IMR-90 (cell line): ENCODE results near the gene ZCCHC14. TPM values are rescaled to one million over a fixed set of nuclear protein-coding genes. Genes with fewer than 3 reads are reported as not detected.

Source experiments
- ATAC-seq: fragments of 200-7000 bp; cut with Tn5 transposase; 2 replicates; pipeline ENCODE4 v1.9.1; 2020; ENCODE audit warnings: low read depth, mild to moderate bottlenecking, moderate library complexity
- BruUV-seq: library from RNA; stranded (reverse); fragments of 400-500 nt; replicated peaks from 2 replicates; lab custom pipeline; 2021; lab: Mats Ljungman, UMichigan
- CTCF ChIA-PET: fragments of 300-600 bp; formaldehyde crosslinking; extraction: SDS; loops from one replicate; lab custom pipeline; 2021; ENCODE audit warnings: antibody characterized with exemption; lab: Yijun Ruan, JAX
- POLR2A ChIA-PET: fragments of 300-600 bp; sonication (Branson Sonifier 250); formaldehyde crosslinking; loops from one replicate; lab custom pipeline; 2022; ENCODE audit warnings: antibody characterized with exemption; ENCODE audit not compliant: unreplicated experiment; lab: Charles Lee
- DNase-seq: peaks from one replicate; pipeline ENCODE4 v3.0.0; 2013
- H2AFZ ChIP-seq: replicated peaks from 2 replicates; pipeline ENCODE3; 2013; ENCODE audit warnings: low read length, mild to moderate bottlenecking; ENCODE audit not compliant: poor library complexity
- H2AK5ac ChIP-seq: 2 replicates; pipeline ENCODE4 v1.6.1; 2013; ENCODE audit warnings: low read depth, low read length, inconsistent platforms
- H2AK9ac ChIP-seq: replicated peaks from 2 replicates; pipeline ENCODE3; 2013; ENCODE audit warnings: mild to moderate bottlenecking, low read depth, low read length, moderate library complexity; ENCODE audit not compliant: poor library complexity
- H2BK120ac ChIP-seq: 2 replicates; pipeline ENCODE4 v1.6.1; 2013; ENCODE audit warnings: low read depth, low read length, inconsistent platforms
- H2BK15ac ChIP-seq: 3 replicates; pipeline ENCODE4 v1.6.1; 2013; ENCODE audit warnings: low read depth, low read length, inconsistent platforms
- H2BK20ac ChIP-seq: 2 replicates; pipeline ENCODE4 v1.6.1; 2013; ENCODE audit warnings: low read depth, mild to moderate bottlenecking, inconsistent platforms, low read length, moderate library complexity
- H2BK5ac ChIP-seq: 2 replicates; pipeline ENCODE4 v1.6.1; 2013; ENCODE audit warnings: mild to moderate bottlenecking, low read depth, low read length, inconsistent platforms; ENCODE audit not compliant: poor library complexity, severe bottlenecking
- H3K14ac ChIP-seq: replicated peaks from 2 replicates; pipeline ENCODE4 v1.6.1; 2013; ENCODE audit warnings: low read depth, low read length, inconsistent platforms
- H3K18ac ChIP-seq: 2 replicates; pipeline ENCODE4 v1.6.1; 2013; ENCODE audit warnings: low read depth, low read length, control low read depth
- H3K23ac ChIP-seq: 2 replicates; pipeline ENCODE4 v1.6.1; 2013; ENCODE audit warnings: low read depth, low read length, inconsistent platforms
- H3K27ac ChIP-seq: 2 replicates; pipeline ENCODE4 v1.5.1; 2013; ENCODE audit warnings: mild to moderate bottlenecking, control low read depth, low read length; ENCODE audit not compliant: insufficient read depth
- H3K27me3 ChIP-seq: 2 replicates; pipeline ENCODE4 v1.6.1; 2013; ENCODE audit warnings: low read length; ENCODE audit not compliant: control insufficient read depth, insufficient read depth
- H3K36me3 ChIP-seq: 2 replicates; pipeline ENCODE4 v1.6.1; 2013; ENCODE audit warnings: low read length, mixed read lengths; ENCODE audit not compliant: control insufficient read depth, insufficient read depth
- H3K4ac ChIP-seq: 2 replicates; pipeline ENCODE4 v1.6.1; 2013; ENCODE audit warnings: low read depth, low read length, inconsistent platforms
- H3K4me1 ChIP-seq: 2 replicates; pipeline ENCODE4 v1.6.1; 2013; ENCODE audit warnings: low read length, mixed read lengths; ENCODE audit not compliant: control insufficient read depth, insufficient read depth
- H3K4me2 ChIP-seq: 2 replicates; pipeline ENCODE4 v1.6.1; 2013; ENCODE audit warnings: low read depth, mild to moderate bottlenecking, control low read depth, low read length, moderate library complexity
- H3K4me3 ChIP-seq: 2 replicates; pipeline ENCODE4 v1.5.1; 2013; ENCODE audit warnings: low read depth, mild to moderate bottlenecking, control low read depth, low read length, moderate library complexity; ENCODE audit not compliant: insufficient read depth
- H3K56ac ChIP-seq: 2 replicates; pipeline ENCODE4 v1.6.1; 2013; ENCODE audit warnings: low read length, inconsistent platforms; ENCODE audit not compliant: insufficient read depth; ENCODE audit errors: extremely low read depth
- H3K79me1 ChIP-seq, 2 experiments: 2 replicates each; pipeline ENCODE4 v1.6.1; 2013; ENCODE audit warnings: low read length in 2 of 2, inconsistent platforms in 1 of 2, low read depth in 1 of 2
- H3K9ac ChIP-seq: 2 replicates; pipeline ENCODE4 v1.6.1; 2013; ENCODE audit warnings: low read depth, low read length, control low read depth
- H3K9me1 ChIP-seq: 2 replicates; pipeline ENCODE4 v1.6.1; 2013; ENCODE audit warnings: low read length, inconsistent platforms; ENCODE audit not compliant: insufficient read depth
- H3K9me3 ChIP-seq: 2 replicates; pipeline ENCODE4 v1.6.1; 2013; ENCODE audit warnings: low read length; ENCODE audit not compliant: control insufficient read depth, insufficient read depth
- H4K20me1 ChIP-seq: 2 replicates; pipeline ENCODE4 v1.6.1; 2013; ENCODE audit warnings: low read length, inconsistent platforms; ENCODE audit not compliant: insufficient read depth
- H4K5ac ChIP-seq: 2 replicates; pipeline ENCODE4 v1.6.1; 2013; ENCODE audit warnings: mild to moderate bottlenecking, low read depth, low read length, control low read depth
- H4K8ac ChIP-seq, 2 experiments: 2 replicates each; pipeline ENCODE4 v1.6.1; 2013; ENCODE audit warnings: low read depth in 2 of 2, low read length in 2 of 2, control low read depth in 1 of 2, inconsistent platforms in 1 of 2
- H4K91ac ChIP-seq: 2 replicates; pipeline ENCODE4 v1.6.1; 2013; ENCODE audit warnings: low read depth, low read length, inconsistent platforms; ENCODE audit not compliant: insufficient read depth
- CTCF ChIP-seq: conservative IDR thresholded peaks from 2 replicates; pipeline ENCODE4 v1.5.1; 2012; ENCODE audit warnings: mild to moderate bottlenecking, low read depth, low read length, improper control_type of control experiment
- ELK1 ChIP-seq: fragments of 150-350 bp; IDR thresholded peaks from 2 replicates; pipeline ENCODE4 v1.6.1; 2016; ENCODE audit warnings: low read depth, mild to moderate bottlenecking, low read length, moderate library complexity, borderline replicate concordance
- MAFK ChIP-seq: IDR thresholded peaks from 2 replicates; pipeline ENCODE4 v1.6.1; 2012; ENCODE audit warnings: low read depth, low read length, improper control_type of control experiment
- MAZ ChIP-seq: IDR thresholded peaks from 2 replicates; pipeline ENCODE4 v1.6.1; 2012; ENCODE audit warnings: low read depth, mild to moderate bottlenecking, low read length, improper control_type of control experiment, moderate library complexity, borderline replicate concordance
- NFE2L2 ChIP-seq: fragments of 150-350 bp; IDR thresholded peaks from 2 replicates; pipeline ENCODE4 v1.6.1; 2016; ENCODE audit warnings: low read depth, mild to moderate bottlenecking, low read length
- POLR2A ChIP-seq: IDR thresholded peaks from 2 replicates; pipeline ENCODE4 v1.6.1; 2012; ENCODE audit warnings: mild to moderate bottlenecking, low read depth, low read length
- RAD21 ChIP-seq: IDR thresholded peaks from 2 replicates; pipeline ENCODE4 v1.6.1; 2012; ENCODE audit warnings: low read length, improper control_type of control experiment
- SMC3 ChIP-seq: fragments of 150-350 bp; IDR thresholded peaks from 2 replicates; pipeline ENCODE4 v1.6.1; 2016; ENCODE audit warnings: low read depth, mild to moderate bottlenecking, antibody characterized with exemption, low read length, moderate library complexity
- USF2 ChIP-seq: fragments of 150-350 bp; IDR thresholded peaks from 2 replicates; pipeline ENCODE4 v1.6.1; 2017; ENCODE audit warnings: mild to moderate bottlenecking, antibody characterized with exemption, low read length, low read depth
- WGBS, 2 experiments: methylation state at CpG; one replicate each; pipeline versions ENCODE4 v1.1.5 to v1.1.7; 2013; ENCODE audit warnings: missing lambda C conversion rate in 2 of 2; ENCODE audit not compliant: insufficient read length in 1 of 2; ENCODE audit errors: extremely low coverage in 2 of 2; 5-methylcytosine and 5-hydroxymethylcytosine counted together
- dilution Hi-C: fragments of 300-500 bp; cut with HindIII; formaldehyde crosslinking; loops from one replicate; pipeline ENCODE4 v1.14.3; 2018; ENCODE audit warnings: low sequenced_read_pairs; ENCODE audit not compliant: unreplicated experiment
- in situ Hi-C: fragments of 300-500 bp; cut with MboI; formaldehyde crosslinking; loops from 3 replicates; pipeline ENCODE4 v1.14.3; 2019; ENCODE audit warnings: low sequenced_read_pairs, inconsistent platforms, mixed read lengths
- intact Hi-C: fragments of 100-400 bp; cut with micrococcal nuclease; formaldehyde crosslinking; loops from 2 replicates; pipeline ENCODE4 v1.10.0; 2022
- polyA plus RNA-seq, 3 experiments: library from polyadenylated mRNA; depleted of rRNA; stranded (reverse); fragments of >200 nt; gene quantifications; 2 replicates each; pipeline ENCODE4 v1.2.3, GENCODE V29; 2012; ENCODE audit warnings: low replicate concordance in 1 of 3
- total RNA-seq: library from RNA; depleted of rRNA; stranded (reverse); fragments of >200 nt; gene quantifications from 2 replicates; pipeline ENCODE4 v1.2.3, GENCODE V29; 2012

The ZCCHC14 gene
- total and polyA plus RNA-seq, 2 of the 4 experiments (the other 2 are of a cell fraction) = 2.5 to 5.3 TPM

- no peak overlapping the region for H2BK15ac ChIP-seq
- intact Hi-C loops = no loop called here
- no peak overlapping the region for H2AK9ac ChIP-seq
- no peak for DNase-seq
- peak overlapping the region; percentile 56 for H2AFZ ChIP-seq
- H2BK20ac ChIP-seq = no peak overlapping the region
- TF ChIP-seq CTCF = no peak
- no peak for TF ChIP-seq POLR2A
- TF ChIP-seq ELK1 = no peak
- no peak for TF ChIP-seq MAZ
- no peak for TF ChIP-seq SMC3
- no peak for TF ChIP-seq MAFK
- no peak for TF ChIP-seq NFE2L2
- TF ChIP-seq RAD21 = no peak
- no peak for TF ChIP-seq USF2
- H4K8ac ChIP-seq = no peak overlapping the region
- H4K5ac ChIP-seq = no peak overlapping the region
- WGBS, 2 experiments = 54% methylated on average over 14 of the region's 25 CpGs; no CpG with 5 or more reads in 1 of the 2 experiments
- H3K79me1 ChIP-seq = no peaks in the 10 kb centered on the region
- H3K18ac ChIP-seq = no peak overlapping the region
- H3K56ac ChIP-seq = no peak overlapping the region
- H2BK5ac ChIP-seq = no peak overlapping the region
- no peak overlapping the region for H4K91ac ChIP-seq
- dilution Hi-C loops = no loop called here
- peaks cover 4% of the 10 kb centered on the region; the same call in 1 of the 2 replicates for H4K20me1 ChIP-seq
- no peak overlapping the region for H2AK5ac ChIP-seq
- no peak for ATAC-seq
- H3K9me3 ChIP-seq = 0 out of 2 replicates have a peak, but pooled peaks cover 2% of the 10 kb centered on the region
- peaks cover 27% of the 10 kb centered on the region for H3K27me3 ChIP-seq
- no peak overlapping the region for H3K14ac ChIP-seq
- no peak overlapping the region for H3K23ac ChIP-seq
- H3K27ac ChIP-seq = no peak overlapping the region
- H3K4ac ChIP-seq = no peak overlapping the region
- H3K4me1 ChIP-seq = no peaks in the 10 kb centered on the region
- ChIA-PET POLR2A (no interaction called here), CTCF (no interaction called here)
- no TSS peak for BruUV-seq
- no peak overlapping the region for H3K9ac ChIP-seq
- no peaks in the 10 kb centered on the region for H3K36me3 ChIP-seq
- no peak overlapping the region for H3K4me3 ChIP-seq
- H3K9me1 ChIP-seq = peaks cover 4% of the 10 kb centered on the region; the same call in 1 of the 2 replicates
- H2BK120ac ChIP-seq = no peak overlapping the region
- no peak overlapping the region for H3K4me2 ChIP-seq
- in situ Hi-C loops = no loop called here
Measured at GRCh38 chr16:87507351-87508069, 14.7 kb upstream of the ZCCHC14 start.
